ENCODE results near the gene ZNF606. TPM values are rescaled to one million over a fixed set of nuclear protein-coding genes. Genes with fewer than 3 reads are reported as not detected.

ZNF606 gene
- total RNA-seq, 6 experiments from 2014 or later: 3.1 to 7.1 (median 5.0) TPM

GRCh38 chr19:57949296-57949695 lies 53.3 kb downstream of the ZNF606 start:
- no peaks in the 10 kb centered on the region for H3K27me3 ChIP-seq
- no peaks in the 10 kb centered on the region for H3K9me3 ChIP-seq
- H3K27ac ChIP-seq: no peak overlapping the region
- peaks cover 0 to 5% (median 0%) of the 10 kb centered on the region in 4 donors for H3K4me1 ChIP-seq
- no peak overlapping the region for H3K4me3 ChIP-seq
- intact Hi-C loops (cut with DNase I): no loop called here
- 100% methylated on average over 3 of the region's 24 CpGs for WGBS (ENCODE audit: insufficient coverage, low coverage, low lambda C conversion rate, missing lambda C conversion rate)
- no peaks in the 10 kb centered on the region for H3K36me3 ChIP-seq
- DNase-seq (no peak), ATAC-seq (no peak)
- TF ChIP-seq CTCF (IDR thresholded peaks at IDR 0.05) (no peak), POLR2A (IDR thresholded peaks at IDR 0.05) (no peak)

DNA sequence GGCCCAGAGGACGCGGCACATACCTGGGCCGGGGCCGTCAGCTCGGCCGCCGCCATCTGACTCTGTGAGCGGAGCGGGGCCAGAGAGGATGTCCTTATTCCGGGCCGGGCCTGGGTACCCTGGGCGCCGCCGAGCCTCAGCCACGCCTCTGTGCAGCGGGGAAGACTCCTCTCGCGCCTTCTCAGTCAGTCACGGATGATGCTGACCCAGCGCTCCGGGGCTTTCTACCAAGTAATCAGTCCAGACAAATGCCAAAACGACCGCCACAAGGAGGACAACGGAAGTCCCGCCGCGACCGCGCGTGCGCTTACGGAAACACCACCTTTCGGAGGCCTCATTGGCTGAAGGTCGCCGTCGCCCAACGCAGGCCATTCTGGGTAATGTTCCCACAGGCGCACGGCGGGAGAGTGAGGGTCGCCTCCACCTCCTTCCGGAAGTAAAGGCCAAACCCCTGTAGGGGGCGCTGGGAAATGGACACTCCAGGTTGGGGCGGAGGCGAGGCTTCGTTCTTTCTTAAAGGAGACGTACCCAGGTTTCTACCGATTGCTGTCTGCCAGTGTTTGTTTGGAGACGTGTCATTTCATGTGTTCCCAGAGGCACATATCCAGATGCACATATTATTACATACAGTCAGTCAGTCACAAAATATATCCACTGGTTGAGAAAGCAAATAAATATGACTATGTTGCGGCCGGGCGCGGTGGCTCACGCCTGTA lies 55.0 kb downstream of the ZNF606 start, which contains the start of gene ZNF256:
Gene ZNF256 (minus strand): TSS at position 288 of the 716 bp plus-strand sequence. CDS start 232 bp downstream, at position 56.
- Histone ChIP-seq H3K4me3 (peak within 1 kb of the TSS; percentile 84 to 92 (median 86)), H3K27me3 (no peaks in the 10 kb centered on the region), H3K4me1 (peaks cover 0 to 5% (median 0%) of the 10 kb centered on the region in 4 donors), H3K27ac (peak within 1 kb of the TSS in 1 of 3 donors; percentile 25), H3K36me3 (no peaks in the 10 kb centered on the region), H3K9me3 (no peaks in the 10 kb centered on the region)
- TF ChIP-seq CTCF (IDR thresholded peaks at IDR 0.05): peak; percentile 55 to 70 (median 59)
- no peak for TF ChIP-seq POLR2A (IDR thresholded peaks at IDR 0.05)
- DNase-seq (peak; percentile 91 to 95 (median 94)), ATAC-seq (peak; percentile 97 to 99 (median 99))
- intact Hi-C loops (cut with DNase I): no loop called here
- WGBS (ENCODE audit: insufficient coverage, low coverage, low lambda C conversion rate, missing lambda C conversion rate): 20% methylated on average over 22 of the region's 54 CpGs

DNA sequence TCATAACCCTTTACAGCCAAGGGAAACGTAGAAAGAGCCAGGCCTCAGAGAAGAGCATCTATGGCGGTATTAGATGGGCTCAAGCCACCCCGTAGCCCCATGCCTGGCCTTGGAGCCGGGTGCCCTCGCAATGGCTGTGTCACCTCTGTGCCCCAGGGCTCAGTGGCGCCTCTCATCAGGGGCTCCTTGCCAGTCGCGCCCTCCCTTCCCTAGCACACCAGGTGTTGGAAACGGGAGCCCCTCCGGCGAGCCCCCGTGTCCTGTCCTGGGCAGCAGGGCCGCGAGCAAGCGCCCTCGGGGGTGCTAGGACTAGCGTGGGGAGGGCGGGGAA lies 55.6 kb downstream of the ZNF606 start:
- peak overlapping the region; percentile 84 to 92 (median 86) for H3K4me3 ChIP-seq
- H3K9me3 ChIP-seq: peaks cover 0 to 2% (median 0%) of the 10 kb centered on the region in 4 donors
- peaks cover 0 to 4% (median 1%) of the 10 kb centered on the region in 4 donors for H3K36me3 ChIP-seq
- WGBS (ENCODE audit: insufficient coverage, low coverage, low lambda C conversion rate, missing lambda C conversion rate): 7% methylated on average over 5 of the region's 18 CpGs
- TF ChIP-seq CTCF (IDR thresholded peaks at IDR 0.05) (no peak), POLR2A (IDR thresholded peaks at IDR 0.05) (no peak)
- intact Hi-C loops (cut with DNase I): no loop called here
- H3K4me1 ChIP-seq: peaks cover 0 to 5% (median 0%) of the 10 kb centered on the region in 4 donors
- no peak for ATAC-seq
- peak overlapping the region in 1 of 3 donors; percentile 25 for H3K27ac ChIP-seq
- DNase-seq: no peak
- H3K27me3 ChIP-seq: no peaks in the 10 kb centered on the region

GRCh38 chr19:57946316-57946715 lies 56.3 kb downstream of the ZNF606 start:
- no peak overlapping the region for H3K27ac ChIP-seq
- H3K9me3 ChIP-seq: peaks cover 0 to 6% (median 3%) of the 10 kb centered on the region in 4 donors
- DNase-seq (no peak), ATAC-seq (no peak)
- intact Hi-C loops (cut with DNase I): no loop called here
- TF ChIP-seq POLR2A (IDR thresholded peaks at IDR 0.05) (no peak), CTCF (IDR thresholded peaks at IDR 0.05) (no peak)
- peaks cover 0 to 10% (median 4%) of the 10 kb centered on the region in 4 donors for H3K36me3 ChIP-seq
- H3K4me1 ChIP-seq: peaks cover 0 to 5% (median 0%) of the 10 kb centered on the region in 4 donors
- 43% methylated on average over 2 of the region's 2 CpGs for WGBS (ENCODE audit: insufficient coverage, low coverage, low lambda C conversion rate, missing lambda C conversion rate)
- H3K27me3 ChIP-seq: no peaks in the 10 kb centered on the region
- H3K4me3 ChIP-seq: no peak overlapping the region

Measured in right lobe of liver (tissue), 6 donors.